HG03159 (cell line): ENCODE data around the gene MCFD2.
"Not testable (repeated sequence)": the region's sequence is repeated elsewhere in the genome, so short reads cannot be mapped to it uniquely, and the experiment has no call there.

Source experiments
- ATAC-seq: cut with Tn5 transposase; IDR thresholded peaks from one replicate; pipeline ENCODE4 v1.9.1; 2021; ENCODE audit warnings: mild to moderate bottlenecking, moderate library complexity; ENCODE audit not compliant: unreplicated experiment

Gene MCFD2

DNA sequence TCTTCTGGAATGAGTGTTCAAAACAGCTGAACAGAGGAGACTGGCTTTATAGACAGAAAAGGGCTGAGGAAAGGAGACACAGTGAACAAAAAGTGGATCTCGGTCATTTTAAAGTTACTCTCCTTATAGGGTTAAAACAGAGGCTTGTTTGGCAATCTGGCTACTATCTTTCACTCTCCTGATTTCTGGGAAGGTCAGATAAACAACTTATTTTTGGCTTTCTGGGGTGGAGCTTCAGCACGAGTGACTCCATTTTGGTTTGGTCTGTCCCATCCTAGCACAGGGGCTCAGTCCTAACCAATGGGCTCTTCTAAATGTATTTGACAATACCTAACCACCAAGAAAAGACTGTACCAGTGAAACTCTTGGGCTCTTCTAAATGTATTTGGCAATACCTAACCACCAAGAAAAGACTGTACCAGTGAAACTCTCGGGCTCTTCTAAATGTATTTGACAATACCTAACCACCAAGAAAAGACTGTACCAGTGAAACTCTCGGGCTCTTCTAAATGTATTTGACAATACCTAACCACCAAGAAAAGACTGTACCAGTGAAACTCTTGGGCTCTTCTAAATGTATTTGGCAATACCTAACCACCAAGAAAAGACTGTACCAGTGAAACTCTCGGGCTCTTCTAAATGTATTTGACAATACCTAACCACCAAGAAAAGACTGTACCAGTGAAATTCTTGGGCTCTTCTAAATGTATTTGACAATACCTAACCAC, 39.5 kb downstream of the MCFD2 start:
- ATAC-seq: not testable (repeated sequence)

DNA sequence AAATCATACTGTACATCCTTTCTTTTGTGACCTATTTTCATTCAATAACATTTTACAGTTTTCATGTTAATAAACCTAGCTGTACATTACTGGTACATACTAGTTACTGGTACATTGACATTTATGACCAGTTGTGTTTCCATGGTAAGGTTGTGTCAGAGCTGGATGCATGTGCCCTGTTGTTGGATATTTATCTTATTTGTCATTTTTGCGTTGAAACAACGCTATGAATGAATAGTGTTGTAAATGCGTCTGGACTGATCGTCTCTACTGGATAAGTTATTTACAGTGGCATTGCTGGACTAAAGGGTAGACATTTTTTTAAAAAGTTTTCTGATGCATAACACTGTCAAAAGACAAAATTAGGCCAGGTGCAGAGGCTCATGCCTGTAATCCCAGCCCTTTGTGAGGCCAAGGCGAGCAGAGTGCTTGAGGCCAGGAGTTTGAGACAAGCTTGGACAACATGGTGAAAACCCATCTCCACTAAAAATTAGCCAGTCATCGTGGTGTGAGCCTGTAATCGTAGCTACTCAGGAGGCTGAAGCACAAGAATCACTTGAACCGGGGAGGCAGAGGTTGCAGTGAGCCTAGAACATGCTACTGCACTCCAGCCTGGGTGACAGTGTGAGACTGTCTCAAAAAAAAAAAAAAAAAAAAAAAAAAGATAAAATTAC, 40.2 kb downstream of the MCFD2 start:
- no peak for ATAC-seq

DNA sequence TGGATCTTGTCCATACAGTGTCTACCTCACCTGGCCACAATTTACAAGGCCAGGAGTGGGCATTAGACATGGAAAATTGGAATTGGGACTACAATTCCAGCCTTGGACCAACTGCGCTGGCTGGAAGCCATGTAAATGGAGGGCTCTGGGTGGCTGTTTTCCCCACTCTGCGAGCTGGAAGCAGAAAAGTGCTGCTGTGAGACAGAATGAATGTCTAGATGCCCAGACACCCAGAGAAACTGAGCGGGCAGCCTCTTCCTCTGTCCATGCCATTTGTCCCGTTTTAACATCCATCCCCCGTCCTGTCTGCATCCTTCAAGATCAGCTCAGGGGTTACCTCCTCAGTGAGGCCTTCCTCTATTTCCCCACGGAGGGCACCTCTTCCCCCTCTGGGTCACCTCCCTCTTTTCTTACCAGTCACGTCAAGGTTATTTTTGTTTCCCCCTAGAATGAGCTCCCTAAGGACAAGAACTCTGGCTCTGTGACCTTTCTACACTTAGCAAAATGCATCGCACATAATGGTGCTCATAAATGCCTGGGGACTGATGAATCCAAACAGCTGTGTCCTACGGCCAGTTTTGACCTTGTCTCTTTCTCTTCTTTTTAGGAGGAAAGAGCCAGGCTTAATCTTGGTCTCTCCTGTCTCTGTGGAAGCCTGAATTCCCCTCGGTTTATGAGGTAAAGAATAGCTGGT, 41.2 kb downstream of the MCFD2 start:
- ATAC-seq: no peak

- ATAC-seq: no peak
These were observed 42.0 kb downstream of the MCFD2 start for GRCh38 chr2:46873604-46874068.

GRCh38 chr2:46872902-46873603, 42.6 kb downstream of the MCFD2 start:
- no peak for ATAC-seq

GRCh38 chr2:46871976-46872381, 43.6 kb downstream of the MCFD2 start:
- no peak for ATAC-seq

- ATAC-seq: no peak
These were observed 45.4 kb downstream of the MCFD2 start for GRCh38 chr2:46870051-46870839.

DNA sequence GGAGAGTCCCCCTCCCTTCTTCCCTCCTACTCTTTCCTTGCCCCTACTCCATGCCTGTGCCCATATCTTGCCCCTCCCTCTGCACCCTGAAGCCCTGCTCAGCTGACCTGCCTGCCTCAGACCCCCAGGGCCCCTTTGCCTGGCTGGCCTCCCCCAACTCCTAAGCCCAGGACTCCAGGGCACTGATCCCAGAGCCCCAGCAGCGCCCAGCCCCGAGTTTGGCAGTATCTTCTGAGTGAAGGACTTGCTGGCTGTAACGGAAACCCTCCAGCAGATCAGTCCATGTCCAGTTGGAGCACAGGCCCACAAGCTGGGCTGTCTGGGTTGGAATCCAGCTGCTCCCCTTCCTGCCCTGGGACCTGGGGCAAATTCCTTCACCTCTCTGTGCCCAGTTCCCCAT, 46.0 kb downstream of the MCFD2 start:
- ATAC-seq: no peak

DNA sequence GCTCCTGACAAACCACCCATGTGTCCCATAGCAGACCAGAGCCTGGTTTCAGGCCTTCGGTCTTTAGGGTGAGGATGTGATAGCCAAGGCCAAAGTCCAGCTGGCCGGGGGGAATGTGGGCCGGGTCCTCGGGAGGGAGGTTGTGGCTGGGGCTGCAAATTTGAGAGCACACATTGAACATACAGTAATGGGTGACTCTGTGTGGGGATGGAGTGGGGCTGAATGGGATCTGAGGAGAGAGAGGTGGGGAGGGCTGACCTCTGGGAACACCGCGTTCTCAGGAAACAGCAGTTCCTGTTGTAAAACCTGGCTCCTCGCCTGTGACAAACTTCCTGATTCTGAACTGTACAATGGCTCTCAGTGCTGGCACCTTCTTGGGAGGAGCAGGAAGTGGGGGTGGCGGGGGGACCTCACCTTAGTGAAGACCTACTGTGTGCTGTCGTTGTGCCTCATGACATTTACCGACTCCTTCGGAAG, 48.8 kb downstream of the MCFD2 start:
- ATAC-seq: no peak

DNA sequence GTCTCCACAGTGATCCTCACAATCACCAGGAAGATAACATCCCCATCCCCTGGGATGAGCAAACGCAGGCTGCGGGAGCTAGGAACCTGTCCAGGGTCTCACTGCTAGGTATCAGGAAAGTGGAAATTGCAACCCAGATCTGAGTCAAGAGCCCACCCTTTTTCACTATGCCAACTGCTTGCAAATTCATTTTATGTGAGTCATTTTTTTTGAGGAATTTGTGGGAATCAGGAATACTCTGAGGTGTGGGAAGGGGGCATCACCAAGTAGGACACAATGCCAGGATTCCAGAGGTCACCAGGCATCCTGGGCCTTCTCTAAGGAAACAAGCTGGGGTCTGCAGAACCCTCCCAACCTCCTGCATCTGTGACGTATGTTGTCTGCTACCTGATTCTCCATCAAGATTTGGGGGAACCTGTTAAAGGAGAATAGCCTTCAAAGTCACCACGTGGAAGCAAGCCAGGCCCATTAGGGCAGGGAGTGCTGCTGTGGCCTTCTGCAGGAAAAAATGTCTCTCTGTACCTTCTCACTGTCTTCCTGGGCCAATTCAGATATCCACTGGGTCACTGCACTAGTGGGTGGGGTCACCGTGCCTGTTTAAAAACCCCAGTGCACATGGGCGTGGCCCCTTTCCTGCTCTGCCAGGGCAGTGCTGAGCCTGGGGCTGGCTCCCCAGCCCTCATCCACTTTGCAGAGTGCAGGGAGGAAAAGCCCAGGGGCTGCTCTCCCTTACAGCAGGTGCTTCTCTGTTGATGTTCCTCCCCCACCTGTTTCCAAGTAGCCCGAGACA, 50.2 kb downstream of the MCFD2 start:
- no peak for ATAC-seq

DNA sequence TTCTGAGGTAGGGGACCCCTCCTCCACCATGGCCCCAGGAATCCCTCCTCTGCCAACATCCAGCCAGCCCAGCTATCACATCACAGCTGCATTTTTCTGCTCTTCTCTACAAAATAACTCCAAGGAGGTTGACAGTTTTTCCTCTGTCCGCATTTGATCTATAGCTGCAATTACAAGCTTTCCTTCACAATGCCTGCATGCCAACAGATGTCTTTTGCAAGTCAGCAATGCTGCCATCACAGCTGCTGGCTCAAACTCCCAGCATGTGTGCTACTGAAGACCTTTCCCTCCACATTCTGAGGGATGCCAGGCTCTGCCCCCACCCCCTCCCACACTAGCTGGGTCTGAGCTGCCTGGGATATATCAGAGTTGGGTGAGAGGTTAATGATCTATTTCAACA, 51.7 kb downstream of the MCFD2 start:
- ATAC-seq: no peak

- ATAC-seq: no peak
These were observed 53.1 kb downstream of the MCFD2 start for GRCh38 chr2:46862514-46862913.

DNA sequence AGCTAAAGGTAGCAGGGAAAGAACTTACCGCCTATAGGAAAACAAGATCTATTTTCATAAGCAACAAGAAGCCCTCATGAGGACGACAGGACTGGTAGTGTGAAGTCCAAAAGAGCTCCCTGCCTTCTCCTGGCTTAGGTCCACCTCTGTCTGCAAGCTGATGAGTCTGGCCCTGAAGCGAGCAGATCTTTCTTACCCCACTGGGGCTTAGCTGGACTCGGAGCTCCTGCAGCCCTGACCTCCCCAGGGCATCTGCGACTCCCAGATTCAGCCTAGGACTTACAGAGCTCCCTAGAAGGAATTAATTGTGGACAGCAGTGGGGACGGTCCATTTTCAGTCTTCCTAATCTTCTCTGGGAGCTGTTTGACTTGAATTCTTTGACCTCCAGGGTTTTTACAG, 53.7 kb downstream of the MCFD2 start:
- ATAC-seq: no peak

- no peak for ATAC-seq
These were observed 56.1 kb downstream of the MCFD2 start for GRCh38 chr2:46859482-46859881.

DNA sequence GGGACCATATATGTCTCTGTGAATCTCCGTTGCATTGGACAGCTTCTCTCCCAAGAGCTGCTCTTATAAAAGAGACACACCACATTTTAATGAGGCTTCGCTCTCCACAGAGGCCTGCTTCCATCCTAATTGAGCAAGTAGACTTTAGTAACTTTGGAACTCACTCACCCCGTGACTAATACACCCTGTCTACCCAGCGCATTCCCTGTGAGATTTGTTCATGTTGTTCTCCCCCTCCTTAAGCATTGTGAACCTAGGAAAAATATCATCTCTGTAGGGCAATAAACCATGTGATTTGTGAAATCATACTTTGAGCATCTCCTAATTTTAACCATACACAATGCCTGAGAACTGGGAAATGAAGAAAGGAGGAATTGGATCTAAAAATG, 56.9 kb downstream of the MCFD2 start:
- no peak for ATAC-seq

- ATAC-seq: no peak
These were observed 57.5 kb downstream of the MCFD2 start for GRCh38 chr2:46857871-46858701.

DNA sequence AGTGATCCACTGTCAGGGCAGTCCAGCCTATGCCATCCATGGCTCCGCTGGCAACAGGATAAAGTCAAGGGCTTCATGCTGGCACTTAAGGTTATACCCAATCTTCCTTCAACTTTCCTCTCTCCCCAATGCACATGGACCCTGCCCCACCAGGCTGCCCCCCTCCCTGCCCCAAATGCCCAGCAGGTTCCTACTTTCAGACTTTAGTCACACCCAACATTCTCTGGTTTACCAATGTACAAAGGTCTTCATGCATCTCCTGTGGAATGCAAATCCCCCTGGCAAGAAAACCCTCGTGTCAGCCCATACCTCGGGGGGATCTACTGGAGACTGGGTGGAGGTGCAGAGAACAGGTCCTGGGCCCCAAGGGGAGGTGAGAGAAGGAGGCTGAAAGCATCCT, 59.3 kb downstream of the MCFD2 start:
- no peak for ATAC-seq

GRCh38 chr2:46855805-46856204, 59.8 kb downstream of the MCFD2 start:
- no peak for ATAC-seq

DNA sequence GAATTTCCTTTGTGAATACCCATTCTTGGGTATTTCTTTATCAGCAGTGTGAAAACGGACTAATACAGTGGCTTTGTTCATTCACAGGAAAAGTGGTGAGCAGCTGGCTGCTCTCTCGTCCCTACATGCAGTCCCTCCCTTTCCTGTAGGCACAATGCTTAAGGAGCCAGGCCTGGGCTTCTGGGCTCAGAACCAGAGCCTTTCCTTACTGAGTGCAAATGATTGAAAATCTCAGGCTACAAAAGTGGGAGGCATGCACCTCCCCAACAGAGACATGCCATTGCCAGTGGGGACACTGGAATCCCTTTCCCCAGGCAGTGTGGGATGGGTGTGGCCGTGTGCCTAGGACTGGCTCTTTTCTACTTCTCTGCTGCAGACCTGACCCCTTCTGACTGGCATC, 61.3 kb downstream of the MCFD2 start:
- no peak for ATAC-seq
